Activated CD4-positive, alpha-beta T cell treated with anti-CD3 and anti-CD28 coated beads, Interleukin-2, amount 50 U/mL, for 16 hours (primary cell): ENCODE data around the gene URB1.
"Not testable (repeated sequence)": the region's sequence is repeated elsewhere in the genome, so short reads cannot be mapped to it uniquely, and the experiment has no call there.

Experiments
- DNase-seq: peaks from one replicate; pipeline ENCODE4 v3.0.0-alpha.2; 2020

Gene URB1

GRCh38 chr21:32412162-32413014 lies 19.6 kb upstream of the URB1 start, which contains the start of gene EVA1C:
EVA1C (plus strand) TSS chr21:32412706; CDS start chr21:32412854, 148 bp downstream.
- peak; percentile 59 for DNase-seq

- peak; percentile 79 for DNase-seq
Measured at GRCh38 chr21:32411350-32412161, 18.7 kb upstream of the URB1 start.

GRCh38 chr21:32410916-32411315 lies 18.1 kb upstream of the URB1 start:
- no peak for DNase-seq

- no peak for DNase-seq
Measured at GRCh38 chr21:32410291-32410690, 17.5 kb upstream of the URB1 start.

- no peak for DNase-seq
Measured at GRCh38 chr21:32406405-32406804, 13.6 kb upstream of the URB1 start.

GRCh38 chr21:32403201-32403777 lies 10.5 kb upstream of the URB1 start:
- DNase-seq = peak; percentile 73

- DNase-seq = no peak
Measured at GRCh38 chr21:32393677-32394001, 827 bp upstream of the URB1 start.

- DNase-seq = peak; percentile 14
Measured at GRCh38 chr21:32392299-32392879, 423 bp downstream of the URB1 start.

- no peak for DNase-seq
Measured at GRCh38 chr21:32391755-32392154, 1.1 kb downstream of the URB1 start.

- DNase-seq = not testable (repeated sequence)
Measured at GRCh38 chr21:32390537-32391224, 2.1 kb downstream of the URB1 start.

GRCh38 chr21:32389337-32390015 lies 3.3 kb downstream of the URB1 start:
- no peak for DNase-seq

GRCh38 chr21:32388306-32388705 lies 4.5 kb downstream of the URB1 start:
- no peak for DNase-seq

- no peak for DNase-seq
Measured at GRCh38 chr21:32387151-32387550, 5.7 kb downstream of the URB1 start.

- DNase-seq = no peak
Measured at GRCh38 chr21:32386195-32386870, 6.5 kb downstream of the URB1 start.

GRCh38 chr21:32383812-32384211 lies 9.0 kb downstream of the URB1 start:
- no peak for DNase-seq

- DNase-seq = no peak
Measured at GRCh38 chr21:32382108-32382644, 10.6 kb downstream of the URB1 start.

GRCh38 chr21:32381571-32381970 lies 11.2 kb downstream of the URB1 start:
- DNase-seq = no peak

GRCh38 chr21:32380940-32381339 lies 11.9 kb downstream of the URB1 start:
- no peak for DNase-seq

- no peak for DNase-seq
Measured at GRCh38 chr21:32378956-32379355, 13.9 kb downstream of the URB1 start.

- no peak for DNase-seq
Measured at GRCh38 chr21:32377991-32378390, 14.8 kb downstream of the URB1 start.

- no peak for DNase-seq
Measured at GRCh38 chr21:32377506-32377905, 15.3 kb downstream of the URB1 start.
